Measurements from ENCODE around the gene NIPAL3. TPM values are rescaled to one million over a fixed set of nuclear protein-coding genes. Genes with fewer than 3 reads are reported as not detected.

NIPAL3 gene
- total and polyA plus RNA-seq, 2 experiments from 2014 or later, result 55.9 to 78.4 TPM

GRCh38 chr1:24400065-24400464 is 15.5 kb upstream of the NIPAL3 start:
- no peak for DNase-seq
- no peaks in the 10 kb centered on the region for H4K20me1 ChIP-seq (ENCODE audit: insufficient read depth)
- no peaks in the 10 kb centered on the region for H3K9me3 ChIP-seq (ENCODE audit: low read depth)
- no peaks in the 10 kb centered on the region for H3K27me3 ChIP-seq (replicated peaks; ENCODE audit: insufficient read depth)
- H3K4me2 ChIP-seq (ENCODE audit: unreplicated experiment), result no peak overlapping the region
- no peak overlapping the region for H3K4me3 ChIP-seq
- TF ChIP-seq EZH2phosphoT487 (IDR thresholded peaks at IDR 0.05; ENCODE audit: insufficient read depth, low read depth) (no peak), EZH2 (IDR thresholded peaks at IDR 0.05; ENCODE audit: insufficient read depth, poor library complexity, severe bottlenecking) (no peak)
- 0 out of 2 replicates have a peak, but pooled peaks cover 5% of the 10 kb centered on the region for H3K79me2 ChIP-seq (ENCODE audit: insufficient read depth)
- no peak overlapping the region for H2AFZ ChIP-seq
- WGBS, 2 experiments (ENCODE audit: low coverage in 1 of 2, low lambda C conversion rate in 2 of 2, missing lambda C conversion rate in 2 of 2), result 54 to 57% methylated on average over 1 of the region's 1 CpG
- no peaks in the 10 kb centered on the region; the same call in 1 of the 2 replicates for H3K36me3 ChIP-seq (ENCODE audit: low read depth)
- no peaks in the 10 kb centered on the region for H3F3A ChIP-seq (ENCODE audit: insufficient read depth)
- H3K27ac ChIP-seq, result no peak overlapping the region
- H3K4me1 ChIP-seq (ENCODE audit: insufficient read depth), result 0 out of 2 replicates have a peak, but pooled peaks cover under 1% of the 10 kb centered on the region
- H3K9me2 ChIP-seq (ENCODE audit: insufficient read depth), result no peaks in the 10 kb centered on the region
- in situ Hi-C loops (cut with MboI), result no loop called here
- H3K9ac ChIP-seq, result no peak overlapping the region

- TF ChIP-seq EZH2phosphoT487 (IDR thresholded peaks at IDR 0.05; ENCODE audit: insufficient read depth, low read depth) (no peak), EZH2 (IDR thresholded peaks at IDR 0.05; ENCODE audit: insufficient read depth, poor library complexity, severe bottlenecking) (no peak)
- Histone ChIP-seq H3K4me3 (no peak overlapping the region), H3F3A (ENCODE audit: insufficient read depth) (no peaks in the 10 kb centered on the region), H3K4me1 (ENCODE audit: insufficient read depth) (peaks cover under 1% of the 10 kb centered on the region; the same call in 1 of the 2 replicates), H3K27ac (no peak overlapping the region), H4K20me1 (ENCODE audit: insufficient read depth) (no peaks in the 10 kb centered on the region), H2AFZ (no peak overlapping the region), H3K27me3 (replicated peaks; ENCODE audit: insufficient read depth) (no peaks in the 10 kb centered on the region), H3K79me2 (ENCODE audit: insufficient read depth) (no peaks in the 10 kb centered on the region), H3K9ac (no peak overlapping the region), H3K4me2 (ENCODE audit: unreplicated experiment) (no peak overlapping the region), H3K9me2 (ENCODE audit: insufficient read depth) (no peaks in the 10 kb centered on the region), H3K9me3 (ENCODE audit: low read depth) (no peaks in the 10 kb centered on the region), H3K36me3 (ENCODE audit: low read depth) (no peaks in the 10 kb centered on the region; the same call in 1 of the 2 replicates)
- WGBS, 2 experiments (ENCODE audit: low coverage in 1 of 2, low lambda C conversion rate in 2 of 2, missing lambda C conversion rate in 2 of 2), result 95 to 98% methylated on average over 4 of the region's 4 CpGs
- in situ Hi-C loops (cut with MboI), result no loop called here
- no peak for DNase-seq
Measured at GRCh38 chr1:24403806-24404205, 11.8 kb upstream of the NIPAL3 start.

GRCh38 chr1:24406788-24407187 is 8.8 kb upstream of the NIPAL3 start:
- Histone ChIP-seq H3K9me2 (ENCODE audit: insufficient read depth) (no peaks in the 10 kb centered on the region), H3K4me1 (ENCODE audit: insufficient read depth) (peaks cover 26% of the 10 kb centered on the region), H3K27me3 (replicated peaks; ENCODE audit: insufficient read depth) (no peaks in the 10 kb centered on the region), H4K20me1 (ENCODE audit: insufficient read depth) (no peaks in the 10 kb centered on the region), H3K9ac (no peak overlapping the region), H3K79me2 (ENCODE audit: insufficient read depth) (no peaks in the 10 kb centered on the region; the same call in 1 of the 2 replicates), H2AFZ (no peak overlapping the region), H3K27ac (no peak overlapping the region), H3K36me3 (ENCODE audit: low read depth) (no peaks in the 10 kb centered on the region; the same call in 1 of the 2 replicates), H3K9me3 (ENCODE audit: low read depth) (no peaks in the 10 kb centered on the region), H3F3A (ENCODE audit: insufficient read depth) (0 out of 2 replicates have a peak, but pooled peaks cover 19% of the 10 kb centered on the region), H3K4me2 (ENCODE audit: unreplicated experiment) (no peak overlapping the region), H3K4me3 (no peak overlapping the region)
- WGBS, 2 experiments (ENCODE audit: low coverage in 1 of 2, low lambda C conversion rate in 2 of 2, missing lambda C conversion rate in 2 of 2), result 97 to 100% methylated on average over 1 of the region's 1 CpG
- in situ Hi-C loops (cut with MboI), result no loop called here
- TF ChIP-seq EZH2 (IDR thresholded peaks at IDR 0.05; ENCODE audit: insufficient read depth, poor library complexity, severe bottlenecking) (no peak), EZH2phosphoT487 (IDR thresholded peaks at IDR 0.05; ENCODE audit: insufficient read depth, low read depth) (no peak)
- no peak for DNase-seq

- Histone ChIP-seq H3K27me3 (replicated peaks; ENCODE audit: insufficient read depth) (no peaks in the 10 kb centered on the region), H3K9me3 (ENCODE audit: low read depth) (no peaks in the 10 kb centered on the region), H3K9me2 (ENCODE audit: insufficient read depth) (no peaks in the 10 kb centered on the region), H3K4me2 (ENCODE audit: unreplicated experiment) (peak overlapping the region; percentile 55), H3K79me2 (ENCODE audit: insufficient read depth) (no peaks in the 10 kb centered on the region; the same call in 1 of the 2 replicates), H3K9ac (peak overlapping the region; percentile 13; the same call in 1 of the 2 replicates), H3K4me1 (ENCODE audit: insufficient read depth) (peaks cover 39% of the 10 kb centered on the region), H3K27ac (peak overlapping the region; percentile 66), H3K36me3 (ENCODE audit: low read depth) (no peaks in the 10 kb centered on the region), H3K4me3 (no peak overlapping the region), H3F3A (ENCODE audit: insufficient read depth) (peaks cover 31% of the 10 kb centered on the region), H4K20me1 (ENCODE audit: insufficient read depth) (no peaks in the 10 kb centered on the region), H2AFZ (peak overlapping the region; percentile 40)
- DNase-seq, result peak; percentile 91
- TF ChIP-seq EZH2phosphoT487 (IDR thresholded peaks at IDR 0.05; ENCODE audit: insufficient read depth, low read depth) (no peak), EZH2 (IDR thresholded peaks at IDR 0.05; ENCODE audit: insufficient read depth, poor library complexity, severe bottlenecking) (no peak)
- in situ Hi-C loops (cut with MboI), result no loop called here
- 0 to 1% methylated on average over 3 of the region's 3 CpGs for WGBS, 2 experiments (ENCODE audit: low coverage in 1 of 2, low lambda C conversion rate in 2 of 2, missing lambda C conversion rate in 2 of 2)
Measured at GRCh38 chr1:24409535-24409934, 6.1 kb upstream of the NIPAL3 start.

Measured in GM23248 (cell line).